GM18526 (cell line): ENCODE data around the gene ID1.

Experiments
- POLR2A ChIP-seq: IDR thresholded peaks from 3 replicates; pipeline ENCODE4 v1.6.1; 2011; ENCODE audit not compliant: insufficient read length; ENCODE audit errors: extremely low read depth

ID1 gene

GRCh38 chr20:31607640-31608250 is 2.7 kb downstream of the ID1 start:
- no peak for TF ChIP-seq POLR2A

DNA sequence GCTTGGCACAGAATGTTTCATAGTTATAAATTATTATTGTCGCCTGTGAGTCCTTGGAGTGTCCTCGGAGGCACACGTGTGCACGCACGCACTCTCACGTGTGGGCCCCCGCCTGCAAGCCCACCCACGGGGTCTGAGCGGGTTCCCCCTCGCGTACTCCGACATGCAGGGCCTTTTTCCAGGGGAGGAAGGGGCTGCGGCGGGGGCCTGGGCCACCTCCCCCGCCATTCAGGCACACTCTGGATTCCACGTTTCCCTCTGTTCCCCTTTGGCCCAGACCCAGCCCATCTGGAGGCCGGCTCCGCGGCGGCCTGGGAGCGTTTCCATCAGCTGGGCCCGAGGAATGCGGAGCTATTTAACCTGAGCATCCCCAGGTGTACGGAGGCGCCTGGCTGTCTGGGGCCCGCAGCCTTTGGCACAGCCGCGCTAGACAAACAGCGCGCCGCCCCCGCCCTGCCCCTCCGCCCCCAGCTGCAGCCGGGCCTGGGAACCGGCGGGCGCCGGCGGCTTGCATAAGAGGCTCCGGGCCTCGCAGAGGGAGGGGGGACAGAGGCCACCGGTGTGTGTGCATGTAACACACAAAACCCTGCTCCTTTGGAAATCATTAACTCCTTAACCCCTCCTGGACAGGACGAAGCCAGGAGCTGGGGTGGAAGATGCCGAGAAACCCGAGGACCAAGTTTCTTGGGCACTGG is 3.3 kb downstream of the ID1 start:
- TF ChIP-seq POLR2A: no peak

DNA sequence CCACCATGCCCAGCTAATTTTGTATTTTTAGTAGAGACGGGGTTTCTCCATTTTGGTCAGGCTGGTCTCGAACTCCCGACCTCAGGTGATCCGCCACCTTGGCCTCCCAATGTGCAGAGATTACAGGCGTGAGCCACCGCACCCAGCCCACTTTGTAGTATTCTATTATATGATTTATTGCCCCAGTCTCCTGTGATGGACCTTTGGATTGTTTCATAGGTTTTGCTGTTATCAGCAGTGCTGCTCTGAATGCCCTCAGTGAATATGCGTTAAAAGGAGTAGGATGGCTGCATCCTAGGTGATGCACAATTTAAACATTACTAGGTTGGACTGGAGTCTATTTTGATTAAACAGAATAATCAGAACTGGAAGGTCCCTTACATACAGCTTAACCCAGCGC is 10.3 kb downstream of the ID1 start:
- TF ChIP-seq POLR2A: no peak

GRCh38 chr20:31617432-31618104 is 12.5 kb downstream of the ID1 start:
- no peak for TF ChIP-seq POLR2A

DNA sequence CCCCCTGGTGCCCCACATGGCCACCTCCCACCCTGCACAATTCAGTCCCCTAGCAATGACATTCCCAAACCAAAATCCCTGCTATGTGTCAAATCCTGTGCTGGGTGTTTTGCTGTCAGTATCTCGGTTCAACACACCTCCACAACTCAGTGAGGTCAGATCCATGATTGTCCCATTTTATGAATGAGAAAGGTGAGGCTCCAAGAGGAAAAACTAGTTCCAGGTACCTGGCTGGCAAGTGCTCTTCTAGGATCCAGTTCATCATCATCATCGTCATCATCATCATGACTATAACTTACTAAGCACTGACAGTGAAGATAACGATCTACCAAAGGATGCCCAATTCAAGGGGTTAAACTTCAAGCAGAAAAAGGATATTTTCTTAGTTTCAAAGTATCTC is 15.2 kb downstream of the ID1 start:
- no peak for TF ChIP-seq POLR2A

- no peak for TF ChIP-seq POLR2A
Observed at GRCh38 chr20:31630187-31630790, 25.2 kb downstream of the ID1 start.

GRCh38 chr20:31632548-31633338 is 27.7 kb downstream of the ID1 start:
- TF ChIP-seq POLR2A: no peak

DNA sequence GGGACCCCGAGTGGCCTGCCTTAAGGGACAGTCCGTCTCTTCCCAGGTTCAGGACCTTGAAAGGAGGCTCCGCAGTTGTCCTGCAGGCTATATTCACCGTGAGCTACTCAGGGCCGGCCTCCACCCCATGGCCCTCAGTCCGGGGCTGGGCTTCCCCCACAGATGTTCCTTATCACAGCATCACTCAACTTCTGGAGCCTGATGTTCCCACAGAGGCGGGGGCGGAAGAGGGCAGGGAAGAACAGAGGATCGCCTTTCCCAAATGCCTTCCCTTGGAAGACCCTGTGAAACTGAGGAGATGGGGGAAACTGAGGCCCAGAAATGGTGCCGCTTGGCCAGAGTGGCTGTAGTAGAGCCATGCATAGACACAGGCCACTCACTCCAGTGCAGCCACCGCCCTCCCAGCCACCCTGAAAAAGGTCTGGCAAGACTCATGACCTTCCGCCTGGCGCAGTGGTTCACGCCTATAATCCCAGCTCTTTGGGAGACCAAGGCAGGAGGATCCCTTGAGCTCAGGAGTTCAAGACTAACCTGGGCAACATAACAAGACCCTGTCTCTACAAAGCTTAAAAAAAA is 28.3 kb downstream of the ID1 start:
- TF ChIP-seq POLR2A: no peak

GRCh38 chr20:31637660-31638059 is 32.6 kb downstream of the ID1 start, which contains the start of gene COX4I2:
Gene COX4I2 (plus strand): TSS chr20:31637912. CDS start chr20:31639018, 1,106 bp downstream.
- no peak for TF ChIP-seq POLR2A

DNA sequence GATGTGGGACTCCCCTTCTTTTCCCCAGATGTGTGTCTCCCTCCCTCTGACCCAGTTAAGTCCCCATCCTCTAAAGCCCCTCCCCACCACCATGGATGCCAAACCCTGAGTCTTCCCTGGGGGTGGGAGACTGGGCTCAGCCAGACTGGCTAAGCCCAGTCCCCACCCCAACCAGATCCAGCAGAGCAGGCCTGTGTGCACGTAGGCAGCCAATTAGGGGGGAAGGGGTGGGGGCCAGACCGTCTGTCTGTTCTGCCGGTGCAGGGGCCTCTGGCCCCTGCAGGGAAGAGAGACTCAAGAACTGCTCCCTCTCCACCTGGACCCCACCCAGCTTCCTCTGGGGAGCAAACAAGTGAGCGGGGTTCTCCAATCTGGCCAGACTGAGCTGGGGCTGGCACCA is 33.2 kb downstream of the ID1 start:
- TF ChIP-seq POLR2A: no peak

DNA sequence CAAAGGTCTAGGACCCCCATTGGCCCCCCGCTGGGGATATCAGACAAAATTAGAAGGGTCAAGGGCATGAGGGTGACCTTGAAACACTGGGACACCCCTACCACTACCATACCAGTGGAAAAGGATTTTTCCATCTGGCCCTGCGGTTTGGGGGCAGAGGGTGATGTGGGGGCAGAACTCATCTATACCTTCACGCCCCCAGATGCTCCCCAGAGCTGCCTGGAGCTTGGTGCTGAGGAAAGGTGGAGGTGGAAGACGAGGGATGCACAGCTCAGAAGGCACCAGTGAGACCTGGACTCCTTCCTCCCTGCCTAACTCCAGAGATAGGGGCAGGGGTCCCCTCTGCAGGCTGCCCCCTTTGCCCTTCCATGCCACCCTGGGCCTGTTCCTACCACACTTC is 33.7 kb downstream of the ID1 start:
- no peak for TF ChIP-seq POLR2A

DNA sequence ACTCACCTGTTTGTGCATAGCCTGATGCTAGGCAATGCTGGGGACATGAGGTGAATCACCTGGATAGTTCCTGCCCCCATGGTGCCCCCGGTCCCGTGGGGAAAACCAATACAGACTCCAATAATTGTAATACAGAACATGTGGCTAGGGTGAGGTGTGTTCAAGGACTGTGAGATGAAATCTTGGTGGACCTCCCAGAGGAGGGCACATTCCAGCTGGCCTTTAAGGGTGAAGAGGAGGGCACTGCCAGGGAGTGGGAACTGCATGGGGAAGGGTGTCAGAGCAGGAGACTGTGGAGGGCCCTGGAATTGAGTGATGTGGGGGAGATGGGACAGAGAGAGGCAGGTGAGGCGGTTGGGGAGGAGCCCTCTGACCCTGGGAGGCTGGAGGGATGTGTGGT is 35.2 kb downstream of the ID1 start:
- no peak for TF ChIP-seq POLR2A

- TF ChIP-seq POLR2A: no peak
Observed at GRCh38 chr20:31641391-31641790, 36.3 kb downstream of the ID1 start.

DNA sequence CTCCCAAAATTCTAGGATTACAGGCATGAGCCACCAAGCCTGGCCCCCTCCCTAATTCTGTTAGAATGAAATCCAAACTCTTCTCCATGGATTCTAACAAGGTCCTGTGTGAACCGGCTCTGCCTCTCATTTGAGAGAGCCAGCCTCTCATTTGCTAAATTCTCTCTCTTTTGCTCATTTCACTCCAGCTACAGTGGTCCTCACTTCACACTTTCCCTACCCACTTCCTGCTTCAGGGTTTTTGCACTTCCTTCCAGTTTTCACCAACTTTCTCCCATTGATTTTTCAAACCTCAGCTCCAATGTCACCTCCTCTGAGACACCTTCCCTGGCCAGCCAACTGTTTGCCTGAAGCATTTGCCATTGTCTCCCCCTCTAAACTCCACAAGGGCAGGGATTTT is 37.7 kb downstream of the ID1 start:
- TF ChIP-seq POLR2A: no peak

GRCh38 chr20:31643522-31643921 is 38.4 kb downstream of the ID1 start:
- TF ChIP-seq POLR2A: no peak
